ENCODE data around the gene CDK5RAP2. TPM values are rescaled to one million over a fixed set of nuclear protein-coding genes. Genes with fewer than 3 reads are reported as not detected.
"Not testable (repeated sequence)": the region's sequence is repeated elsewhere in the genome, so short reads cannot be mapped to it uniquely, and the experiment has no call there.

Gene CDK5RAP2
- 20.0 and 22.3 TPM in 2 replicates for polyA plus RNA-seq (2013)

- no peak within 1 kb of the TSS for H2BK5ac ChIP-seq (ENCODE audit: low read depth, low read length, poor library complexity)
- H3K4me3 ChIP-seq (ENCODE audit: low read depth, low read length) = peak within 1 kb of the TSS; percentile 95
- peaks cover 6% of the 10 kb centered on the region for H3K79me1 ChIP-seq (ENCODE audit: low read length)
- peak within 1 kb of the TSS; percentile 5 for H3K27ac ChIP-seq (ENCODE audit: low read depth, low read length)
- H3K4ac ChIP-seq (ENCODE audit: low read depth, low read length) = peak within 1 kb of the TSS; percentile 50
- H2AFZ ChIP-seq (ENCODE audit: insufficient read depth, low read length, poor library complexity) = peak within 1 kb of the TSS; percentile 94
- H3K27me3 ChIP-seq (ENCODE audit: insufficient read depth, low read length) = no peaks in the 10 kb centered on the region
- DNase-seq = peak; percentile 98
- peaks cover 9 to 10% of the 10 kb centered on the region in 2 experiments for H3K4me1 ChIP-seq (ENCODE audit: control insufficient read depth in 1 of 2, insufficient read depth in 2 of 2, low read length in 2 of 2)
- H2AK5ac ChIP-seq (ENCODE audit: low read length) = peak within 1 kb of the TSS; percentile 6
- peak within 1 kb of the TSS; percentile 54 for H4K12ac ChIP-seq (ENCODE audit: low read depth, low read length)
- H2BK12ac ChIP-seq (ENCODE audit: low read length) = no peak within 1 kb of the TSS
- H3K79me2 ChIP-seq (ENCODE audit: control insufficient read depth, insufficient read depth, low read length, poor library complexity) = peaks cover 8% of the 10 kb centered on the region
- peak within 1 kb of the TSS; percentile 75 for H3K4me2 ChIP-seq (ENCODE audit: low read length)
- peak within 1 kb of the TSS; percentile 92 for H4K8ac ChIP-seq (ENCODE audit: low read depth, low read length)
- no CpG with 5 or more reads among the region's 33 CpGs for WGBS (ENCODE audit: extremely low coverage, insufficient coverage, insufficient read length)
- H3K36me3 ChIP-seq (ENCODE audit: control insufficient read depth in 1 of 2, insufficient read depth in 2 of 2, low read length in 2 of 2) = no peaks in the 10 kb centered on the region
- H3K23ac ChIP-seq (ENCODE audit: low read length) = no peak within 1 kb of the TSS
- H3K18ac ChIP-seq (ENCODE audit: low read length) = peak within 1 kb of the TSS; percentile 65
- H3K9me3 ChIP-seq (ENCODE audit: insufficient read depth, low read depth, low read length) = no peaks in the 10 kb centered on the region
- peak within 1 kb of the TSS; percentile 74 for H4K91ac ChIP-seq (ENCODE audit: low read depth, low read length)
- peak within 1 kb of the TSS; percentile 70 for H2BK120ac ChIP-seq (ENCODE audit: insufficient read depth, low read length, poor library complexity)
- H3K9ac ChIP-seq (ENCODE audit: low read length) = peak within 1 kb of the TSS; percentile 62
- H3K14ac ChIP-seq (ENCODE audit: low read length) = peak within 1 kb of the TSS; percentile 56
These were observed at the start of gene CDK5RAP2 for GRCh38 chr9:120580051-120580896. Gene CDK5RAP2, minus strand, starts transcription at chr9:120580167. Its CDS starts 189 bp downstream, at chr9:120579978.

DNA sequence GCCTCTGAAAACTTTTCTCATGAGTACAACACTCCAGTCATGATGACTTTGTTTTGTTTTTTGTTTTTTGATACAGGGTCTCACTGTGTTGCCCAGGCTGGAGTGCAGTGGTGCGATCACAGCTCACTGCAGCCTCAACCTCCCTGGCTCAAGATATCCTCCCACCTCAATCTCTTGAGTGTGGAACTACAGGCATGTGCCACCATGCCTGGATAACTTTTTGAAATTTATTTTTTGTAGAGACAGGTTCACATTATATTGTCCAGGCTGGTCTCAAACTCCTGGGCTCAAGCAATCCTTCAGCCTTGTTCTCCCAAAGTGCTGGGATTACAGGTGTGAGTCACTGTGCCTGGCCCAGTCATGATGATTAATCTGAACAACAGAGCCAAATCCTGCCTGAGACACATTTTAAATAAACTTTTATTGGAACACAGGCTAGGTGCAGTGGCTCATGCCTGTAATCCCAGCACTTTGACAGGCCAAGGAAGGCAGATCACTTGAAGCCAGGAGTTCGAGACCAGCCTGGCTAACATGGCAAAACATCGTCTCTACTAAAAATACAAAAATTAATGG is 49.0 kb upstream of the CDK5RAP2 start:
- not testable (repeated sequence) for H4K91ac ChIP-seq (ENCODE audit: low read depth, low read length); H3K14ac ChIP-seq (ENCODE audit: low read length); H3K9ac ChIP-seq (ENCODE audit: low read length); H3K4me2 ChIP-seq (ENCODE audit: low read length); H3K23ac ChIP-seq (ENCODE audit: low read length); H2BK120ac ChIP-seq (ENCODE audit: insufficient read depth, low read length, poor library complexity); H3K27ac ChIP-seq (ENCODE audit: low read depth, low read length); H3K79me2 ChIP-seq (ENCODE audit: control insufficient read depth, insufficient read depth, low read length, poor library complexity); H3K18ac ChIP-seq (ENCODE audit: low read length); H4K8ac ChIP-seq (ENCODE audit: low read depth, low read length); DNase-seq; H2AK5ac ChIP-seq (ENCODE audit: low read length); H3K4me3 ChIP-seq (ENCODE audit: low read depth, low read length); H3K79me1 ChIP-seq (ENCODE audit: low read length); H4K12ac ChIP-seq (ENCODE audit: low read depth, low read length); H2AFZ ChIP-seq (ENCODE audit: insufficient read depth, low read length, poor library complexity); H3K9me3 ChIP-seq (ENCODE audit: insufficient read depth, low read depth, low read length); H3K4me1 ChIP-seq (ENCODE audit: control insufficient read depth in 1 of 2, insufficient read depth in 2 of 2, low read length in 2 of 2); H2BK12ac ChIP-seq (ENCODE audit: low read length); H3K36me3 ChIP-seq (ENCODE audit: control insufficient read depth in 1 of 2, insufficient read depth in 2 of 2, low read length in 2 of 2); H3K27me3 ChIP-seq (ENCODE audit: insufficient read depth, low read length); H3K4ac ChIP-seq (ENCODE audit: low read depth, low read length); H2BK5ac ChIP-seq (ENCODE audit: low read depth, low read length, poor library complexity)
- no CpG with 5 or more reads among the region's 3 CpGs for WGBS (ENCODE audit: extremely low coverage, insufficient coverage, insufficient read length)

DNA sequence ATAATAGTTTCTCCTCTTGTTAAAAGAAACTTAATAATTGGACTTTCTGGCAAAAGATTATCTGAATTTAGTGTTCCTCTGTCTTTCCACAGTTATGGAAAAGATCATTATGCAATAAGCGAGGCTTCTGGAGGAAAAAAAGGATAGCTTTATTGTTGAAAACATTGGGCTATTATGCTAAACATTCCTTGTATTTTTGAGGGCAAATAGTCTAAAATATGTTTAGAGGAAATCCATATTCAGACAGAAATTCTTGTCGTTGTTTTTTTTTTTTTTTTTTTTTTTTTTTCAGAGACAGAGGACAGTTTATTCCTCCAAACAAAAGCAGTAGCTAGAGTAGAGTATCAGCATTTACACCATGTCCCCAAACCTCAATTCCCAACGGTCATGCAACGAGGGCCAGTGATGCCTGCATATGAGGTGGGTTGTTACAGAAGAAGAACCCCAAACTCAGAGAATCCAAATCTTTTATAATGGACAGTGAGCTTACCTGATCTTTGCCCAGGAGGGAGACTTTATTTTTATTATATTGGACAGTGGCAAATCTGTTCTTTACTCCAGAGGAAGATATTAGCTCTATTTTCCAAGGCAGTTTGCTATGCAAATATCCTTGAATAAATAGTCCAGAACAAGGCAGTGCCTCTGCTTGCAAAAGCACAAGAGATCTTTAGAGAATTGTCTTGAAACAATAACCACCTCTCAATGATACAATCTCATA is 48.4 kb upstream of the CDK5RAP2 start:
- no peak overlapping the region for H2BK120ac ChIP-seq (ENCODE audit: insufficient read depth, low read length, poor library complexity)
- no peak overlapping the region for H3K23ac ChIP-seq (ENCODE audit: low read length)
- no peak overlapping the region for H2AK5ac ChIP-seq (ENCODE audit: low read length)
- no peak overlapping the region for H3K4ac ChIP-seq (ENCODE audit: low read depth, low read length)
- H3K4me2 ChIP-seq (ENCODE audit: low read length) = no peak overlapping the region
- no peaks in the 10 kb centered on the region for H3K36me3 ChIP-seq (ENCODE audit: control insufficient read depth in 1 of 2, insufficient read depth in 2 of 2, low read length in 2 of 2)
- no peak overlapping the region for H2AFZ ChIP-seq (ENCODE audit: insufficient read depth, low read length, poor library complexity)
- H4K12ac ChIP-seq (ENCODE audit: low read depth, low read length) = no peak overlapping the region
- no peak overlapping the region for H3K27ac ChIP-seq (ENCODE audit: low read depth, low read length)
- H3K18ac ChIP-seq (ENCODE audit: low read length) = no peak overlapping the region
- H2BK5ac ChIP-seq (ENCODE audit: low read depth, low read length, poor library complexity) = no peak overlapping the region
- no peak overlapping the region for H3K14ac ChIP-seq (ENCODE audit: low read length)
- no peak overlapping the region for H2BK12ac ChIP-seq (ENCODE audit: low read length)
- no peaks in the 10 kb centered on the region for H3K4me1 ChIP-seq (ENCODE audit: control insufficient read depth in 1 of 2, insufficient read depth in 2 of 2, low read length in 2 of 2)
- DNase-seq = no peak
- H3K27me3 ChIP-seq (ENCODE audit: insufficient read depth, low read length) = no peaks in the 10 kb centered on the region
- H3K4me3 ChIP-seq (ENCODE audit: low read depth, low read length) = no peak overlapping the region
- no peak overlapping the region for H4K91ac ChIP-seq (ENCODE audit: low read depth, low read length)
- no peaks in the 10 kb centered on the region for H3K79me2 ChIP-seq (ENCODE audit: control insufficient read depth, insufficient read depth, low read length, poor library complexity)
- H3K9me3 ChIP-seq (ENCODE audit: insufficient read depth, low read depth, low read length) = no peaks in the 10 kb centered on the region
- no CpG with 5 or more reads among the region's 4 CpGs for WGBS (ENCODE audit: extremely low coverage, insufficient coverage, insufficient read length)
- H4K8ac ChIP-seq (ENCODE audit: low read depth, low read length) = no peak overlapping the region
- no peak overlapping the region for H3K9ac ChIP-seq (ENCODE audit: low read length)
- no peaks in the 10 kb centered on the region for H3K79me1 ChIP-seq (ENCODE audit: low read length)

- Histone ChIP-seq H3K18ac (ENCODE audit: low read length) (no peak overlapping the region), H2BK12ac (ENCODE audit: low read length) (no peak overlapping the region), H3K4me1 (ENCODE audit: control insufficient read depth in 1 of 2, insufficient read depth in 2 of 2, low read length in 2 of 2) (no peaks in the 10 kb centered on the region), H3K14ac (ENCODE audit: low read length) (no peak overlapping the region), H4K91ac (ENCODE audit: low read depth, low read length) (no peak overlapping the region), H3K4me3 (ENCODE audit: low read depth, low read length) (no peak overlapping the region), H3K4me2 (ENCODE audit: low read length) (no peak overlapping the region), H3K27ac (ENCODE audit: low read depth, low read length) (no peak overlapping the region), H2AFZ (ENCODE audit: insufficient read depth, low read length, poor library complexity) (no peak overlapping the region), H3K79me1 (ENCODE audit: low read length) (no peaks in the 10 kb centered on the region), H2BK5ac (ENCODE audit: low read depth, low read length, poor library complexity) (no peak overlapping the region), H4K8ac (ENCODE audit: low read depth, low read length) (no peak overlapping the region), H3K27me3 (ENCODE audit: insufficient read depth, low read length) (no peaks in the 10 kb centered on the region), H3K79me2 (ENCODE audit: control insufficient read depth, insufficient read depth, low read length, poor library complexity) (no peaks in the 10 kb centered on the region), H2BK120ac (ENCODE audit: insufficient read depth, low read length, poor library complexity) (no peak overlapping the region), H2AK5ac (ENCODE audit: low read length) (no peak overlapping the region), H4K12ac (ENCODE audit: low read depth, low read length) (no peak overlapping the region), H3K36me3 (ENCODE audit: control insufficient read depth in 1 of 2, insufficient read depth in 2 of 2, low read length in 2 of 2) (no peaks in the 10 kb centered on the region), H3K4ac (ENCODE audit: low read depth, low read length) (no peak overlapping the region), H3K9me3 (ENCODE audit: insufficient read depth, low read depth, low read length) (no peaks in the 10 kb centered on the region), H3K23ac (ENCODE audit: low read length) (no peak overlapping the region), H3K9ac (ENCODE audit: low read length) (no peak overlapping the region)
- no CpG with 5 or more reads among the region's 2 CpGs for WGBS (ENCODE audit: extremely low coverage, insufficient coverage, insufficient read length)
- no peak for DNase-seq
These were observed 47.1 kb upstream of the CDK5RAP2 start for GRCh38 chr9:120627073-120627472.
